Astrocyte of the spinal cord (primary cell): ENCODE measurements around the gene CYP4F2.
"Not testable (repeated sequence)": the region's sequence is repeated elsewhere in the genome, so short reads cannot be mapped to it uniquely, and the experiment has no call there.

Experiments used
- DNase-seq: peaks from one replicate; pipeline ENCODE4 v3.0.0; 2011; ENCODE audit warnings: low read depth, low spot score
- H3K4me3 ChIP-seq: 2 replicates; pipeline ENCODE4 v1.5.1; 2011; ENCODE audit warnings: low read depth, mild to moderate bottlenecking, low read length, moderate library complexity
- CTCF ChIP-seq: IDR thresholded peaks from 2 replicates; pipeline ENCODE4 v1.5.1; 2012; ENCODE audit warnings: low read depth, mild to moderate bottlenecking, low read length, inconsistent platforms
- in situ Hi-C: cut with HindIII; loops from 2 replicates; pipeline ENCODE4 v1.10.0; 2017; ENCODE audit warnings: low sequenced_read_pairs

The CYP4F2 gene

GRCh38 chr19:15829786-15830185, 68.1 kb downstream of the CYP4F2 start:
- TF ChIP-seq CTCF = no peak
- in situ Hi-C loops = no loop called here

GRCh38 chr19:15829306-15829698, 68.6 kb downstream of the CYP4F2 start:
- TF ChIP-seq CTCF = no peak
- in situ Hi-C loops = no loop called here
- no peak overlapping the region for H3K4me3 ChIP-seq
- DNase-seq = no peak

More at GRCh38 chr19:15829786-15830185, 68.1 kb downstream of the CYP4F2 start:
- DNase-seq = no peak
- H3K4me3 ChIP-seq = no peak overlapping the region

- in situ Hi-C loops, DNase-seq, H3K4me3 ChIP-seq: not testable (repeated sequence)
Observed at GRCh38 chr19:15828611-15829305, 69.1 kb downstream of the CYP4F2 start.

- no peak overlapping the region for H3K4me3 ChIP-seq
- in situ Hi-C loops = no loop called here
- DNase-seq = no peak
- no peak for TF ChIP-seq CTCF
Observed at GRCh38 chr19:15828121-15828610, 69.7 kb downstream of the CYP4F2 start.
